BJ (cell line): ENCODE results near the gene KLHL11. TPM values are rescaled to one million over a fixed set of nuclear protein-coding genes. Genes with fewer than 3 reads are reported as not detected.

Experiments used
- CTCF ChIA-PET: fragments of 350-600 bp; formaldehyde crosslinking; extraction: SDS; loops from one replicate; lab custom pipeline; 2021; ENCODE audit warnings: antibody characterized with exemption, inconsistent platforms; lab: Yijun Ruan, JAX
- POLR2A ChIA-PET: fragments of 300-600 bp; sonication (Branson Sonifier 250); formaldehyde crosslinking; extraction: SDS; loops from one replicate; lab custom pipeline; 2021; ENCODE audit warnings: antibody characterized with exemption; lab: Charles Lee
- DNase-seq: peaks from one replicate; pipeline ENCODE4 v3.0.0-alpha.2; 2011; ENCODE audit warnings: low read depth
- H3K27me3 ChIP-seq: 2 replicates; pipeline ENCODE4 v1.6.0; 2011; ENCODE audit warnings: low read length; ENCODE audit not compliant: control insufficient read depth, insufficient read depth
- H3K36me3 ChIP-seq: 2 replicates; pipeline ENCODE4 v1.5.1; 2011; ENCODE audit warnings: low read length; ENCODE audit not compliant: control insufficient read depth, insufficient read depth
- H3K4me3 ChIP-seq: 2 replicates; pipeline ENCODE4 v1.5.1; 2011; ENCODE audit warnings: low read depth, mild to moderate bottlenecking, control low read depth, low read length
- polyA plus RNA-seq: library from polyadenylated mRNA; depleted of rRNA; stranded (reverse); fragments of >200 nt; gene quantifications from 2 replicates; pipeline ENCODE4 v1.2.3, GENCODE V29; 2011
- TF ChIP-seq, protein P1 (sequence below): IDR thresholded peaks from 2 replicates; pipeline ENCODE4 v1.5.1; 2011; ENCODE audit warnings: low read depth, mild to moderate bottlenecking, control low read depth, inconsistent platforms, low read length, moderate library complexity; ENCODE audit not compliant: insufficient read depth

KLHL11 gene
- polyA plus RNA-seq, 1 experiment = 5.5 TPM

- no peak overlapping the region for H3K4me3 ChIP-seq
- POLR2A ChIA-PET = no interaction called here
- no peak for DNase-seq
- H3K36me3 ChIP-seq = peaks cover 29% of the 10 kb centered on the region
- CTCF ChIA-PET = interaction anchor here (0.9 to 1.1 kb wide), 2 partner anchors 20 to 64 kb away, joined by 3 to 4 read pairs; no protein-coding TSS in a partner anchor
- TF ChIP-seq, protein P1, sequence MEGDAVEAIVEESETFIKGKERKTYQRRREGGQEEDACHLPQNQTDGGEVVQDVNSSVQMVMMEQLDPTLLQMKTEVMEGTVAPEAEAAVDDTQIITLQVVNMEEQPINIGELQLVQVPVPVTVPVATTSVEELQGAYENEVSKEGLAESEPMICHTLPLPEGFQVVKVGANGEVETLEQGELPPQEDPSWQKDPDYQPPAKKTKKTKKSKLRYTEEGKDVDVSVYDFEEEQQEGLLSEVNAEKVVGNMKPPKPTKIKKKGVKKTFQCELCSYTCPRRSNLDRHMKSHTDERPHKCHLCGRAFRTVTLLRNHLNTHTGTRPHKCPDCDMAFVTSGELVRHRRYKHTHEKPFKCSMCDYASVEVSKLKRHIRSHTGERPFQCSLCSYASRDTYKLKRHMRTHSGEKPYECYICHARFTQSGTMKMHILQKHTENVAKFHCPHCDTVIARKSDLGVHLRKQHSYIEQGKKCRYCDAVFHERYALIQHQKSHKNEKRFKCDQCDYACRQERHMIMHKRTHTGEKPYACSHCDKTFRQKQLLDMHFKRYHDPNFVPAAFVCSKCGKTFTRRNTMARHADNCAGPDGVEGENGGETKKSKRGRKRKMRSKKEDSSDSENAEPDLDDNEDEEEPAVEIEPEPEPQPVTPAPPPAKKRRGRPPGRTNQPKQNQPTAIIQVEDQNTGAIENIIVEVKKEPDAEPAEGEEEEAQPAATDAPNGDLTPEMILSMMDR = no peak
- H3K27me3 ChIP-seq = no peaks in the 10 kb centered on the region
These were observed 8.5 kb upstream of the KLHL11 start for GRCh38 chr17:41873559-41874292.

- TF ChIP-seq, protein P1 = no peak
- Histone ChIP-seq H3K36me3 (peaks cover 22% of the 10 kb centered on the region), H3K27me3 (no peaks in the 10 kb centered on the region), H3K4me3 (no peak overlapping the region)
- POLR2A ChIA-PET = interaction anchor here (0.6 kb wide), 1 partner anchor 18 kb away, joined by 3 read pairs; no protein-coding TSS in a partner anchor
- DNase-seq = no peak
- CTCF ChIA-PET = interaction anchor here (0.5 to 1.2 kb wide), 2 partner anchors 11 to 45 kb away, joined by 3 to 5 read pairs; no protein-coding TSS in a partner anchor
These were observed 6.6 kb upstream of the KLHL11 start for GRCh38 chr17:41871789-41872188.

DNA sequence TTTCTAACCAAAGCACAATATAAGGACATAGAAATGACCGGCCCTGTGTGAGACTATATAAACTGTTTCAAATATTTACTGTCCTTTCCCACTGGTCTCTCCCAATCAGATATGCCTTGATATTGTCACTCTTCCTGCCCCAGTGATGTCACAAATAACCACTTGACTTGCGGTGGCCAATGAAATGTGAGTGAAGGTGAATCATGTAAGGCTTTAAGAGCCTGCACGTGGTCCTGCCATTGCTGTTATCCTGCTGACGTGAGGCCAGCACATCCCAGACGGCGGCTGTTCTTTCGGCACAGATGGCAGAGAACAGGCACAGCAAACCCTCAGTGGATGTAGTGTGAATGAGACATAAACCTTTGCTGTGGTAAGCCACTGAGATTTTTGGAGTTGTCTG lies 5.4 kb upstream of the KLHL11 start:
- POLR2A ChIA-PET = no interaction called here
- H3K4me3 ChIP-seq = no peak overlapping the region
- H3K36me3 ChIP-seq = peaks cover 23% of the 10 kb centered on the region
- TF ChIP-seq, protein P1 = no peak
- CTCF ChIA-PET = interaction anchor here (1.2 kb wide), 1 partner anchor 12 kb away, joined by 5 read pairs; no protein-coding TSS in a partner anchor
- DNase-seq = no peak
- no peaks in the 10 kb centered on the region for H3K27me3 ChIP-seq

DNA sequence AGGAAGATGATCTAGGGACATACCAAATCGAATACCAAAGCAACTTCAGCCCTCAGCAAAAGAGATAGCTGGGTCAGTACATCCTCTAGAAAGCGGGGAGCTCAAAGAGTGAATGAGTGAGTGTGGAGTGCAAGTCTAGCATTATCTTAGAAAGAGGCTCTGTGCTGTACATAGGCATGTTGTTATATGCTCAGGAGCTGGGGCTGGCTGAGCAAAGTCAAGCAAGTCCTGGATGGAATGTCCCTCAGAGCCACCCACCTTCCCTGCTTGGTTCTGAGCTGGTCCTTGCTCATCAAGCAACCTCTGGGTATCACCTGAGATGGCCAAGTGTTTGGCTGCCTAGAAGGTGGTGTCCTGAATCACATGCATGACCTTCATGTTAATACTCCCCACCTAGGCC lies 4.9 kb upstream of the KLHL11 start:
- DNase-seq = no peak
- ChIA-PET POLR2A (no interaction called here), CTCF (no interaction called here)
- TF ChIP-seq, protein P1 = no peak
- Histone ChIP-seq H3K36me3 (peaks cover 23% of the 10 kb centered on the region), H3K4me3 (no peak overlapping the region), H3K27me3 (no peaks in the 10 kb centered on the region)

DNA sequence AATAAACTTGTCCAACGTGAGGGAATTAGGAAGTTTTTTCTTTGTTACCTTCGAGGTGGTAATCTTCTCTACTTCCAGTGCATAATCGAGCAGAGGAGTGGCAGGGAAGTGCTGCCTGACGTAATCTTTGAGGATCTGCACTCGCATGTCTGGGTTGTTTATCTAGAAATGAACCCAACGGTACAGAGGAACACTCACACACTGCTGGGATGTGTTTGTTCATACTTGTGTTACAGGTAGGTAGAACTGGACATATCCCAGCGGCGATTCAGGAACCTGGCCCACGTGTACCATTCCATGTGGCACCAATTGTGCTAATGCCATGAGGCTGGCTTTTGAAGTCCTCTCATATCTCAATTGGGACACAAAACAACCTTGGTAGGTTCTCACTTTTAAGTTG lies 4.2 kb upstream of the KLHL11 start:
- ChIA-PET CTCF (interaction anchor here (0.6 kb wide), 1 partner anchor 353 kb away, joined by 3 read pairs; no protein-coding TSS in a partner anchor), POLR2A (no interaction called here)
- Histone ChIP-seq H3K4me3 (no peak overlapping the region), H3K27me3 (no peaks in the 10 kb centered on the region), H3K36me3 (peaks cover 23% of the 10 kb centered on the region)
- TF ChIP-seq, protein P1 = no peak
- no peak for DNase-seq
